WI38 (cell line): ENCODE results near the gene ARHGEF39.

Source experiments
- H3K4me3 ChIP-seq: 2 replicates; pipeline ENCODE4 v1.5.1; 2011; ENCODE audit warnings: low read depth, mild to moderate bottlenecking, control low read depth, low read length
- TF ChIP-seq, protein P1 (sequence below): IDR thresholded peaks from 2 replicates; pipeline ENCODE4 v1.5.1; 2012; ENCODE audit warnings: low read depth, mild to moderate bottlenecking, control low read depth, low read length

ARHGEF39 gene

GRCh38 chr9:35708146-35708545 is 43.2 kb upstream of the ARHGEF39 start:
- no peak overlapping the region for H3K4me3 ChIP-seq
- TF ChIP-seq, protein P1, sequence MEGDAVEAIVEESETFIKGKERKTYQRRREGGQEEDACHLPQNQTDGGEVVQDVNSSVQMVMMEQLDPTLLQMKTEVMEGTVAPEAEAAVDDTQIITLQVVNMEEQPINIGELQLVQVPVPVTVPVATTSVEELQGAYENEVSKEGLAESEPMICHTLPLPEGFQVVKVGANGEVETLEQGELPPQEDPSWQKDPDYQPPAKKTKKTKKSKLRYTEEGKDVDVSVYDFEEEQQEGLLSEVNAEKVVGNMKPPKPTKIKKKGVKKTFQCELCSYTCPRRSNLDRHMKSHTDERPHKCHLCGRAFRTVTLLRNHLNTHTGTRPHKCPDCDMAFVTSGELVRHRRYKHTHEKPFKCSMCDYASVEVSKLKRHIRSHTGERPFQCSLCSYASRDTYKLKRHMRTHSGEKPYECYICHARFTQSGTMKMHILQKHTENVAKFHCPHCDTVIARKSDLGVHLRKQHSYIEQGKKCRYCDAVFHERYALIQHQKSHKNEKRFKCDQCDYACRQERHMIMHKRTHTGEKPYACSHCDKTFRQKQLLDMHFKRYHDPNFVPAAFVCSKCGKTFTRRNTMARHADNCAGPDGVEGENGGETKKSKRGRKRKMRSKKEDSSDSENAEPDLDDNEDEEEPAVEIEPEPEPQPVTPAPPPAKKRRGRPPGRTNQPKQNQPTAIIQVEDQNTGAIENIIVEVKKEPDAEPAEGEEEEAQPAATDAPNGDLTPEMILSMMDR = no peak

- no peak overlapping the region for H3K4me3 ChIP-seq
- TF ChIP-seq, protein P1 = no peak
Measured at GRCh38 chr9:35706951-35707350, 42.0 kb upstream of the ARHGEF39 start.

GRCh38 chr9:35705836-35706430 is 40.9 kb upstream of the ARHGEF39 start:
- TF ChIP-seq, protein P1 = no peak
- no peak overlapping the region for H3K4me3 ChIP-seq

- TF ChIP-seq, protein P1 = no peak
- H3K4me3 ChIP-seq = no peak overlapping the region
Measured at GRCh38 chr9:35705372-35705771, 40.4 kb upstream of the ARHGEF39 start.

GRCh38 chr9:35703906-35704672 is 39.1 kb upstream of the ARHGEF39 start:
- TF ChIP-seq, protein P1 = no peak
- H3K4me3 ChIP-seq = no peak overlapping the region

GRCh38 chr9:35702696-35703095 is 37.7 kb upstream of the ARHGEF39 start:
- TF ChIP-seq, protein P1 = no peak
- H3K4me3 ChIP-seq = no peak overlapping the region

DNA sequence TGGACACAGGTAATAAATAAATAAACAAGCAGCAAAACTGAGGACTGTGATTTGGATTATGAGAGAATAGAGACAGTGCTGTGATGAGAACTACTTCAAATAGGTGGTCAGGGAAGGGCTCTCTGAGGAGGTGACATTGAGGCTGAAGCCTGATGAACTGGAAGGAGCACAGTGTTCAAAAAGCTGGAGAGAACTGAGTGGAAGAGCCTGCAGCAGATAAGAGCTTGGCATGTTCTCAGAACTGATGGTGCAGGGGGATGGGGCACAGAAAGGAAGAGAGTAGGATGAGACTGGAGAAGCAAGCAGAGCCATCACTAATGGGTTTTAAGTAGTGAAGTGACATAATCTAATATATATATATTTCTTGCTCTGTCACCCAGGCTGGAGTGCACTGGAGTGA is 35.9 kb upstream of the ARHGEF39 start:
- H3K4me3 ChIP-seq = no peak overlapping the region
- TF ChIP-seq, protein P1 = no peak
